HepG2 (cell line): ENCODE data around the gene CCDC142. TPM values are rescaled to one million over a fixed set of nuclear protein-coding genes. Genes with fewer than 3 reads are reported as not detected.
A peak's percentile ranks its signal among the peaks of the same experiment; 100 is the strongest.

Experiments used
- AGO1 ChIP-seq: fragments of 200-400 bp; formaldehyde crosslinking; IDR thresholded peaks from 2 replicates; pipeline ENCODE4 v1.6.1; 2017; ENCODE audit warnings: mild to moderate bottlenecking, low read depth, low read length, moderate library complexity; ENCODE audit not compliant: poor library complexity, severe bottlenecking
- CBX1 ChIP-seq: IDR thresholded peaks from one replicate; pipeline ENCODE4 v1.6.1; 2016; ENCODE audit warnings: antibody characterized with exemption, low read depth
- HMGA1 ChIP-seq: sonication (generic); formaldehyde crosslinking; conservative IDR thresholded peaks from 2 replicates; pipeline ENCODE4 v1.4.0; 2020; ENCODE audit warnings: missing genetic modification reagents
- JUND ChIP-seq: sonication (generic); formaldehyde crosslinking; IDR thresholded peaks from 2 replicates; pipeline ENCODE4 v1.8.0; 2022; ENCODE audit warnings: mild to moderate bottlenecking, missing genetic modification reagents
- MTA1 ChIP-seq: sonication (generic); formaldehyde crosslinking; IDR thresholded peaks from 2 replicates; pipeline ENCODE4 v1.4.0; 2020; ENCODE audit warnings: missing genetic modification reagents, mild to moderate bottlenecking, borderline replicate concordance
- PHF8 ChIP-seq: sonication (generic); formaldehyde crosslinking; IDR thresholded peaks from 2 replicates; pipeline ENCODE4 v1.5.0; 2020; ENCODE audit warnings: missing genetic modification reagents
- POLR2A ChIP-seq, 2 experiments: IDR thresholded peaks; 2 replicates each; pipeline ENCODE4 v1.6.1; 2011; ENCODE audit warnings: low read depth in 2 of 2, low read length in 2 of 2, mild to moderate bottlenecking in 1 of 2, moderate library complexity in 1 of 2; ENCODE audit not compliant: insufficient read depth in 1 of 2
- SALL1 ChIP-seq: sonication (generic); formaldehyde crosslinking; IDR thresholded peaks from 2 replicates; pipeline ENCODE4 v1.8.0; 2022; ENCODE audit warnings: mild to moderate bottlenecking, missing genetic modification reagents
- SAP130 ChIP-seq: IDR thresholded peaks from 2 replicates; pipeline ENCODE4 v1.6.1; 2016; ENCODE audit warnings: low read depth
- TGIF2 ChIP-seq: IDR thresholded peaks from 2 replicates; pipeline ENCODE4 v1.6.1; 2016; ENCODE audit warnings: control low read depth, missing compliant biosample characterization
- ZMYM4 ChIP-seq: sonication (generic); formaldehyde crosslinking; IDR thresholded peaks from 2 replicates; pipeline ENCODE4 v1.8.1; 2023; ENCODE audit warnings: mild to moderate bottlenecking, missing genetic modification reagents
- ZNF224 ChIP-seq: sonication (generic); formaldehyde crosslinking; IDR thresholded peaks from 2 replicates; pipeline ENCODE4 v1.5.0; 2020; ENCODE audit warnings: mild to moderate bottlenecking, missing genetic modification reagents
- ZNF598 ChIP-seq: sonication (generic); formaldehyde crosslinking; IDR thresholded peaks from 2 replicates; pipeline ENCODE4 v1.5.1; 2020; ENCODE audit warnings: mild to moderate bottlenecking, missing genetic modification reagents, borderline replicate concordance
- polyA plus RNA-seq, 8 experiments: library from polyadenylated mRNA; depleted of rRNA in 3 of 8; stranded (reverse) in 7 of 8; unstranded in 1 of 8; fragments of >200 nt; fragmentation: Illumina TruSeq in 4 of 8; extraction: Trizol in 4 of 8; gene quantifications; 2 replicates each; pipeline versions ENCODE4 v1.2.1 to v1.2.3, GENCODE V29; 2011 to 2016; ENCODE audit warnings: low read depth in 4 of 8, missing spikeins in 1 of 8, mixed read lengths in 1 of 8; ENCODE audit not compliant: insufficient read depth in 1 of 8
- total RNA-seq, 5 experiments: library from RNA; depleted of rRNA; stranded (reverse); fragments of >200 nt; fragmentation: Illumina TruSeq; extraction: Trizol; gene quantifications; 2 replicates each; pipeline ENCODE4 v1.2.3, GENCODE V29; 2016; ENCODE audit warnings: low read depth in 1 of 5
- TF ChIP-seq, protein P1 (sequence below): sonication (generic); formaldehyde crosslinking; IDR thresholded peaks from 2 replicates; pipeline ENCODE4 v1.5.1; 2020; ENCODE audit warnings: mild to moderate bottlenecking, missing genetic modification reagents, moderate library complexity
- TF ChIP-seq, protein P2 (sequence below): sonication (generic); formaldehyde crosslinking; IDR thresholded peaks from 2 replicates; pipeline ENCODE4 v1.8.1; 2023; ENCODE audit warnings: mild to moderate bottlenecking, missing genetic modification reagents
- TF ChIP-seq, protein P3 (sequence below): sonication (generic); formaldehyde crosslinking; IDR thresholded peaks from 2 replicates; pipeline ENCODE4 v1.5.0; 2020; ENCODE audit warnings: missing genetic modification reagents, mild to moderate bottlenecking, borderline replicate concordance
- TF ChIP-seq, protein P4 (sequence below): sonication (generic); formaldehyde crosslinking; IDR thresholded peaks from 2 replicates; pipeline ENCODE4 v1.5.1; 2020; ENCODE audit warnings: mild to moderate bottlenecking, missing genetic modification reagents, borderline replicate concordance

CCDC142 gene
- total and polyA plus RNA-seq, 2 of the 13 experiments (the other 11 are each of a cell fraction or from before 2014, with no cell fraction given), result 14.7 to 30.4 TPM

DNA sequence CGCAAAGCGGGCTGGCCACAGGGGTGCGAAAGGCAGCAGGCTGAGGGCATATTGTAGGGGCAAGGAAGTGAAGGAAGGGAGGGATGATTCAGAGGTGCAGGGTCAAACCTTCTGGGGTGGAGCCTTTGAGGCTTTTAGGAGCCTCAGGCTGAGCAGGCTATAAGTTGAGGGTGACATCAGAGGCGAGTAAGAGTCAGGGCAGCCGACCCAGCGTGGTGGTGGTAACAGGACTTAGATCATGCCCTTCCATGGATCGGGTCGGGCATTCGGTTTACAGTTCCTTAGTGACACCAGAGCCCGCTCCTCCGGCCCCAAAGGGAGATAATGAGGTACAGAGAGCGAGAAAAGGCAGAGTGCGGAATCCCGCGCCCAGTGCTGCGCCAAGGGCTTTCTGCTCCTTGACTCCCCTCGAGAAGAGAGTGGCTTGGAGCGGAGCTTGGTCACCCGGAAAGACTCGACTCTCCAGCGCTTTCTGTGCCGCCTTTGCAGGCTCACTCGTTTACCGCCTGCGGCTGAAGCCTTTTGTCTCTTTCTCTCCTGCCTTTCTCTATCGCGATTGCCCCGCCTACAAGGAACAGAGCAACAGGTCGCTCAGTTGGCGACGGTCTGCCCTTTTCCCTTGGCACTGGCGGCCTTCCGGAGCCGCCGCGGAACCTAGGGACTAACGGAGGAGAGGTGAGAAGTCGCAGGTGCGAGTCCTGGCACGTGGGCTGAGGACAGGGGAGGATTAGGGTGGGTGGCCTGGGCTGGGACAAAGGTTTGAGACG lies 15.9 kb upstream of the CCDC142 start (continued):
- TF ChIP-seq, protein P1, sequence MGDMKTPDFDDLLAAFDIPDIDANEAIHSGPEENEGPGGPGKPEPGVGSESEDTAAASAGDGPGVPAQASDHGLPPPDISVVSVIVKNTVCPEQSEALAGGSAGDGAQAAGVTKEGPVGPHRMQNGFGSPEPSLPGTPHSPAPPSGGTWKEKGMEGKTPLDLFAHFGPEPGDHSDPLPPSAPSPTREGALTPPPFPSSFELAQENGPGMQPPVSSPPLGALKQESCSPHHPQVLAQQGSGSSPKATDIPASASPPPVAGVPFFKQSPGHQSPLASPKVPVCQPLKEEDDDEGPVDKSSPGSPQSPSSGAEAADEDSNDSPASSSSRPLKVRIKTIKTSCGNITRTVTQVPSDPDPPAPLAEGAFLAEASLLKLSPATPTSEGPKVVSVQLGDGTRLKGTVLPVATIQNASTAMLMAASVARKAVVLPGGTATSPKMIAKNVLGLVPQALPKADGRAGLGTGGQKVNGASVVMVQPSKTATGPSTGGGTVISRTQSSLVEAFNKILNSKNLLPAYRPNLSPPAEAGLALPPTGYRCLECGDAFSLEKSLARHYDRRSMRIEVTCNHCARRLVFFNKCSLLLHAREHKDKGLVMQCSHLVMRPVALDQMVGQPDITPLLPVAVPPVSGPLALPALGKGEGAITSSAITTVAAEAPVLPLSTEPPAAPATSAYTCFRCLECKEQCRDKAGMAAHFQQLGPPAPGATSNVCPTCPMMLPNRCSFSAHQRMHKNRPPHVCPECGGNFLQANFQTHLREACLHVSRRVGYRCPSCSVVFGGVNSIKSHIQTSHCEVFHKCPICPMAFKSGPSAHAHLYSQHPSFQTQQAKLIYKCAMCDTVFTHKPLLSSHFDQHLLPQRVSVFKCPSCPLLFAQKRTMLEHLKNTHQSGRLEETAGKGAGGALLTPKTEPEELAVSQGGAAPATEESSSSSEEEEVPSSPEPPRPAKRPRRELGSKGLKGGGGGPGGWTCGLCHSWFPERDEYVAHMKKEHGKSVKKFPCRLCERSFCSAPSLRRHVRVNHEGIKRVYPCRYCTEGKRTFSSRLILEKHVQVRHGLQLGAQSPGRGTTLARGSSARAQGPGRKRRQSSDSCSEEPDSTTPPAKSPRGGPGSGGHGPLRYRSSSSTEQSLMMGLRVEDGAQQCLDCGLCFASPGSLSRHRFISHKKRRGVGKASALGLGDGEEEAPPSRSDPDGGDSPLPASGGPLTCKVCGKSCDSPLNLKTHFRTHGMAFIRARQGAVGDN (CRISPR knock-in tag), result 0 out of 2 replicates have a peak, but pooled peaks have one; percentile 64
- TF ChIP-seq MTA1 (CRISPR knock-in tag), result 0 out of 2 replicates have a peak, but pooled peaks have one; percentile 2
- no peak for TF ChIP-seq ZNF224 (CRISPR knock-in tag)
- TF ChIP-seq ZMYM4 (CRISPR knock-in tag), result peak; percentile 45; the same call in 1 of the 2 replicates
- no peak for TF ChIP-seq ZNF598 (CRISPR knock-in tag)
- no peak for TF ChIP-seq AGO1
- TF ChIP-seq, protein P2, sequence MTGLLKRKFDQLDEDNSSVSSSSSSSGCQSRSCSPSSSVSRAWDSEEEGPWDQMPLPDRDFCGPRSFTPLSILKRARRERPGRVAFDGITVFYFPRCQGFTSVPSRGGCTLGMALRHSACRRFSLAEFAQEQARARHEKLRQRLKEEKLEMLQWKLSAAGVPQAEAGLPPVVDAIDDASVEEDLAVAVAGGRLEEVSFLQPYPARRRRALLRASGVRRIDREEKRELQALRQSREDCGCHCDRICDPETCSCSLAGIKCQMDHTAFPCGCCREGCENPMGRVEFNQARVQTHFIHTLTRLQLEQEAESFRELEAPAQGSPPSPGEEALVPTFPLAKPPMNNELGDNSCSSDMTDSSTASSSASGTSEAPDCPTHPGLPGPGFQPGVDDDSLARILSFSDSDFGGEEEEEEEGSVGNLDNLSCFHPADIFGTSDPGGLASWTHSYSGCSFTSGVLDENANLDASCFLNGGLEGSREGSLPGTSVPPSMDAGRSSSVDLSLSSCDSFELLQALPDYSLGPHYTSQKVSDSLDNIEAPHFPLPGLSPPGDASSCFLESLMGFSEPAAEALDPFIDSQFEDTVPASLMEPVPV (CRISPR knock-in tag), result 0 out of 2 replicates have a peak, but pooled peaks have one; percentile 16
- 0 out of 2 replicates have a peak, but pooled peaks have one; percentile 9 for TF ChIP-seq SALL1 (CRISPR knock-in tag)
- 0 out of 2 replicates have a peak, but pooled peaks have one; percentile 9 for TF ChIP-seq SAP130 (CRISPR knock-in tag)
- no peak for TF ChIP-seq HMGA1 (CRISPR knock-in tag)
- no peak for TF ChIP-seq JUND (CRISPR knock-in tag)
- TF ChIP-seq, protein P3, sequence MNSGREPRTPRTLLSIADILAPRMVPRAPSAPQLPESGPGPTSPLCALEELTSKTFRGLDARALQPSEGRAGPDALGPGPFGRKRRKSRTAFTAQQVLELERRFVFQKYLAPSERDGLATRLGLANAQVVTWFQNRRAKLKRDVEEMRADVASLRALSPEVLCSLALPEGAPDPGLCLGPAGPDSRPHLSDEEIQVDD, result no peak
- TF ChIP-seq, protein P4, sequence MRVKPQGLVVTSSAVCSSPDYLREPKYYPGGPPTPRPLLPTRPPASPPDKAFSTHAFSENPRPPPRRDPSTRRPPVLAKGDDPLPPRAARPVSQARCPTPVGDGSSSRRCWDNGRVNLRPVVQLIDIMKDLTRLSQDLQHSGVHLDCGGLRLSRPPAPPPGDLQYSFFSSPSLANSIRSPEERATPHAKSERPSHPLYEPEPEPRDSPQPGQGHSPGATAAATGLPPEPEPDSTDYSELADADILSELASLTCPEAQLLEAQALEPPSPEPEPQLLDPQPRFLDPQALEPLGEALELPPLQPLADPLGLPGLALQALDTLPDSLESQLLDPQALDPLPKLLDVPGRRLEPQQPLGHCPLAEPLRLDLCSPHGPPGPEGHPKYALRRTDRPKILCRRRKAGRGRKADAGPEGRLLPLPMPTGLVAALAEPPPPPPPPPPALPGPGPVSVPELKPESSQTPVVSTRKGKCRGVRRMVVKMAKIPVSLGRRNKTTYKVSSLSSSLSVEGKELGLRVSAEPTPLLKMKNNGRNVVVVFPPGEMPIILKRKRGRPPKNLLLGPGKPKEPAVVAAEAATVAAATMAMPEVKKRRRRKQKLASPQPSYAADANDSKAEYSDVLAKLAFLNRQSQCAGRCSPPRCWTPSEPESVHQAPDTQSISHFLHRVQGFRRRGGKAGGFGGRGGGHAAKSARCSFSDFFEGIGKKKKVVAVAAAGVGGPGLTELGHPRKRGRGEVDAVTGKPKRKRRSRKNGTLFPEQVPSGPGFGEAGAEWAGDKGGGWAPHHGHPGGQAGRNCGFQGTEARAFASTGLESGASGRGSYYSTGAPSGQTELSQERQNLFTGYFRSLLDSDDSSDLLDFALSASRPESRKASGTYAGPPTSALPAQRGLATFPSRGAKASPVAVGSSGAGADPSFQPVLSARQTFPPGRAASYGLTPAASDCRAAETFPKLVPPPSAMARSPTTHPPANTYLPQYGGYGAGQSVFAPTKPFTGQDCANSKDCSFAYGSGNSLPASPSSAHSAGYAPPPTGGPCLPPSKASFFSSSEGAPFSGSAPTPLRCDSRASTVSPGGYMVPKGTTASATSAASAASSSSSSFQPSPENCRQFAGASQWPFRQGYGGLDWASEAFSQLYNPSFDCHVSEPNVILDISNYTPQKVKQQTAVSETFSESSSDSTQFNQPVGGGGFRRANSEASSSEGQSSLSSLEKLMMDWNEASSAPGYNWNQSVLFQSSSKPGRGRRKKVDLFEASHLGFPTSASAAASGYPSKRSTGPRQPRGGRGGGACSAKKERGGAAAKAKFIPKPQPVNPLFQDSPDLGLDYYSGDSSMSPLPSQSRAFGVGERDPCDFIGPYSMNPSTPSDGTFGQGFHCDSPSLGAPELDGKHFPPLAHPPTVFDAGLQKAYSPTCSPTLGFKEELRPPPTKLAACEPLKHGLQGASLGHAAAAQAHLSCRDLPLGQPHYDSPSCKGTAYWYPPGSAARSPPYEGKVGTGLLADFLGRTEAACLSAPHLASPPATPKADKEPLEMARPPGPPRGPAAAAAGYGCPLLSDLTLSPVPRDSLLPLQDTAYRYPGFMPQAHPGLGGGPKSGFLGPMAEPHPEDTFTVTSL (CRISPR knock-in tag), result 0 out of 2 replicates have a peak, but pooled peaks have one; percentile 36
- TF ChIP-seq TGIF2 (CRISPR knock-in tag), result peak; percentile 58; the same call in 1 of the 2 replicates
- no peak for TF ChIP-seq CBX1
- peak; percentile 48 for TF ChIP-seq PHF8
- peak in 1 of 2 experiments; percentile 66; a peak in 2 of 4 replicates for TF ChIP-seq POLR2A (IDR thresholded peaks at IDR 0.05; ENCODE audit: insufficient read depth in 1 of 2, low read depth in 2 of 2, low read length in 2 of 2)
